Cardiac fibroblast (primary cell): ENCODE data around the gene CRYBB1.

Experiments used
- DNase-seq, 2 donors: peaks; one replicate each; pipeline versions ENCODE4 v3.0.0 to v3.0.0-alpha.2; 2010; ENCODE audit warnings: low read depth in 2 of 2
- H3K4me3 ChIP-seq, 2 donors: replicated peaks in 1 of 2; 1 replicate in 1 of 2; 2 replicates in 1 of 2; pipeline ENCODE4 v1.5.1; 2011; ENCODE audit warnings: low read depth in 2 of 2, low read length in 2 of 2, mild to moderate bottlenecking in 2 of 2, moderate library complexity in 1 of 2
- CTCF ChIP-seq: IDR thresholded peaks from one replicate; pipeline ENCODE4 v1.5.1; 2011; ENCODE audit warnings: low read depth, mild to moderate bottlenecking, low read length, inconsistent platforms

The CRYBB1 gene

GRCh38 chr22:26623984-26624383 is 6.2 kb upstream of the CRYBB1 start:
- H3K4me3 ChIP-seq = no peak overlapping the region
- no peak for DNase-seq
- TF ChIP-seq CTCF = no peak

- no peak for DNase-seq
- TF ChIP-seq CTCF = no peak
- no peak within 1 kb of the TSS for H3K4me3 ChIP-seq
These were observed 3.8 kb upstream of the CRYBB1 start, which contains the start of gene CRYBA4 for GRCh38 chr22:26621663-26622062. Gene CRYBA4, plus strand, starts transcription at chr22:26621963. Its CDS starts 634 bp downstream, at chr22:26622597.

- no peak overlapping the region for H3K4me3 ChIP-seq
- no peak for TF ChIP-seq CTCF
- no peak for DNase-seq
These were observed 2.4 kb upstream of the CRYBB1 start for GRCh38 chr22:26620197-26620596.

- H3K4me3 ChIP-seq = no peak overlapping the region
- no peak for TF ChIP-seq CTCF
- DNase-seq = no peak
These were observed 1.7 kb upstream of the CRYBB1 start for GRCh38 chr22:26619510-26619909.

GRCh38 chr22:26618455-26618854 is 628 bp upstream of the CRYBB1 start:
- TF ChIP-seq CTCF = no peak
- DNase-seq = no peak
- no peak overlapping the region for H3K4me3 ChIP-seq

GRCh38 chr22:26616650-26617049 is 1.2 kb downstream of the CRYBB1 start:
- no peak for TF ChIP-seq CTCF
- no peak for DNase-seq
- no peak overlapping the region for H3K4me3 ChIP-seq

GRCh38 chr22:26615830-26616435 is 1.9 kb downstream of the CRYBB1 start:
- no peak overlapping the region for H3K4me3 ChIP-seq
- no peak for DNase-seq
- TF ChIP-seq CTCF = no peak
